HepG2 (cell line): Measurements from ENCODE around the gene ZAR1L. TPM values are rescaled to one million over a fixed set of nuclear protein-coding genes. Genes with fewer than 3 reads are reported as not detected.

Source experiments
- DBP ChIP-seq: sonication (generic); formaldehyde crosslinking; IDR thresholded peaks from 2 replicates; pipeline ENCODE4 v1.4.0; 2020; ENCODE audit warnings: missing genetic modification reagents; ENCODE audit errors: not compliant biosample characterization
- SIX1 ChIP-seq: sonication (generic); formaldehyde crosslinking; IDR thresholded peaks from 2 replicates; pipeline ENCODE4 v1.4.0; 2020; ENCODE audit warnings: missing genetic modification reagents, borderline replicate concordance
- ZFP36 ChIP-seq: fragments of 150-350 bp; IDR thresholded peaks from 2 replicates; pipeline ENCODE4 v1.6.1; 2018; ENCODE audit warnings: borderline replicate concordance, low read length, low read depth; ENCODE audit not compliant: partially characterized antibody
- ZFP41 ChIP-seq: sonication (generic); formaldehyde crosslinking; IDR thresholded peaks from 2 replicates; pipeline ENCODE4 v1.4.0; 2020; ENCODE audit warnings: mild to moderate bottlenecking, missing genetic modification reagents, borderline replicate concordance
- ZNF318 ChIP-seq: sonication (generic); formaldehyde crosslinking; IDR thresholded peaks from 2 replicates; pipeline ENCODE4 v1.4.0; 2020; ENCODE audit warnings: mild to moderate bottlenecking, missing genetic modification reagents
- polyA plus RNA-seq, 8 experiments: library from polyadenylated mRNA; depleted of rRNA in 3 of 8; stranded (reverse) in 7 of 8; unstranded in 1 of 8; fragments of >200 nt; fragmentation: Illumina TruSeq in 4 of 8; extraction: Trizol in 4 of 8; gene quantifications; 2 replicates each; pipeline versions ENCODE4 v1.2.1 to v1.2.3, GENCODE V29; 2011 to 2016; ENCODE audit warnings: low read depth in 4 of 8, missing spikeins in 1 of 8, mixed read lengths in 1 of 8; ENCODE audit not compliant: insufficient read depth in 1 of 8
- total RNA-seq, 5 experiments: library from RNA; depleted of rRNA; stranded (reverse); fragments of >200 nt; fragmentation: Illumina TruSeq; extraction: Trizol; gene quantifications; 2 replicates each; pipeline ENCODE4 v1.2.3, GENCODE V29; 2016; ENCODE audit warnings: low read depth in 1 of 5
- TF ChIP-seq, protein P1 (sequence below): sonication (generic); formaldehyde crosslinking; IDR thresholded peaks from 2 replicates; pipeline ENCODE4 v1.4.0; 2020; ENCODE audit warnings: mild to moderate bottlenecking, missing genetic modification reagents, borderline replicate concordance

ZAR1L gene
- total and polyA plus RNA-seq, 2 of the 13 experiments (the other 11 are each of a cell fraction or from before 2014, with no cell fraction given) = 0.09 TPM; not detected in 1

DNA sequence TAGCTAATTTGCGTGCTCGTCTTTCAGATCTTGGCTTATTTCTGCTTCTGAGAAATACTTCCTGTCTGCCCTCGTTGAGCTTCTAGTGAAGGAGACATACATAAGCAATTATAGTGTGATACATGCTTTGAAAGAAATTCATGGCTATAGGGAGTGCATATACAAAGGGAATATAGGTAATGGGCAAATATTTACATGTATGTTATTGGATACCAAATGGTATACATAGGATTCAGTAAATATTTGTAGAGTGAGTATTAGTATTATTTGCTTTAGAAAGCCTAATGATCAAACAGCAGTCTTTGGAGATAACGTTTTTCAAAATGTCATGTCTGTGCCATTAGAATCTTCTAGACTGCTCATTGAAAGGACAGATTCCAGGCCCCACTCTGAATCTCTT lies 5.4 kb upstream of the ZAR1L start (continued):
- no peak for TF ChIP-seq ZFP41 (CRISPR knock-in tag)
- TF ChIP-seq ZNF318 = no peak
- no peak for TF ChIP-seq DBP (CRISPR knock-in tag)
- peak; percentile 54 for TF ChIP-seq ZFP36
- TF ChIP-seq, protein P1, sequence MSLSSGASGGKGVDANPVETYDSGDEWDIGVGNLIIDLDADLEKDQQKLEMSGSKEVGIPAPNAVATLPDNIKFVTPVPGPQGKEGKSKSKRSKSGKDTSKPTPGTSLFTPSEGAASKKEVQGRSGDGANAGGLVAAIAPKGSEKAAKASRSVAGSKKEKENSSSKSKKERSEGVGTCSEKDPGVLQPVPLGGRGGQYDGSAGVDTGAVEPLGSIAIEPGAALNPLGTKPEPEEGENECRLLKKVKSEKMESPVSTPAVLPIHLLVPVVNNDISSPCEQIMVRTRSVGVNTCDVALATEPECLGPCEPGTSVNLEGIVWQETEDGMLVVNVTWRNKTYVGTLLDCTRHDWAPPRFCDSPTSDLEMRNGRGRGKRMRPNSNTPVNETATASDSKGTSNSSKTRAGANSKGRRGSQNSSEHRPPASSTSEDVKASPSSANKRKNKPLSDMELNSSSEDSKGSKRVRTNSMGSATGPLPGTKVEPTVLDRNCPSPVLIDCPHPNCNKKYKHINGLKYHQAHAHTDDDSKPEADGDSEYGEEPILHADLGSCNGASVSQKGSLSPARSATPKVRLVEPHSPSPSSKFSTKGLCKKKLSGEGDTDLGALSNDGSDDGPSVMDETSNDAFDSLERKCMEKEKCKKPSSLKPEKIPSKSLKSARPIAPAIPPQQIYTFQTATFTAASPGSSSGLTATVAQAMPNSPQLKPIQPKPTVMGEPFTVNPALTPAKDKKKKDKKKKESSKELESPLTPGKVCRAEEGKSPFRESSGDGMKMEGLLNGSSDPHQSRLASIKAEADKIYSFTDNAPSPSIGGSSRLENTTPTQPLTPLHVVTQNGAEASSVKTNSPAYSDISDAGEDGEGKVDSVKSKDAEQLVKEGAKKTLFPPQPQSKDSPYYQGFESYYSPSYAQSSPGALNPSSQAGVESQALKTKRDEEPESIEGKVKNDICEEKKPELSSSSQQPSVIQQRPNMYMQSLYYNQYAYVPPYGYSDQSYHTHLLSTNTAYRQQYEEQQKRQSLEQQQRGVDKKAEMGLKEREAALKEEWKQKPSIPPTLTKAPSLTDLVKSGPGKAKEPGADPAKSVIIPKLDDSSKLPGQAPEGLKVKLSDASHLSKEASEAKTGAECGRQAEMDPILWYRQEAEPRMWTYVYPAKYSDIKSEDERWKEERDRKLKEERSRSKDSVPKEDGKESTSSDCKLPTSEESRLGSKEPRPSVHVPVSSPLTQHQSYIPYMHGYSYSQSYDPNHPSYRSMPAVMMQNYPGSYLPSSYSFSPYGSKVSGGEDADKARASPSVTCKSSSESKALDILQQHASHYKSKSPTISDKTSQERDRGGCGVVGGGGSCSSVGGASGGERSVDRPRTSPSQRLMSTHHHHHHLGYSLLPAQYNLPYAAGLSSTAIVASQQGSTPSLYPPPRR (CRISPR knock-in tag) = peak; percentile 87
- peak; percentile 53; the same call in 1 of the 2 replicates for TF ChIP-seq SIX1 (CRISPR knock-in tag)
- TF ChIP-seq, all 625 proteins: peak for 14
